ENCODE measurements around the gene IL27RA.

GRCh38 chr19:13995878-13996765 lies 35.4 kb upstream of the IL27RA start:
- no peak for TF ChIP-seq TAF1 (IDR thresholded peaks at IDR 0.05; ENCODE audit: borderline replicate concordance, insufficient read depth, low read length)
- TF ChIP-seq POLR2AphosphoS5 (IDR thresholded peaks at IDR 0.05; ENCODE audit: low read depth, low read length) = no peak
- no peak for TF ChIP-seq REST (IDR thresholded peaks at IDR 0.05; ENCODE audit: insufficient read depth in 1 of 2, low read depth in 2 of 2, low read length in 2 of 2)

Data from PFSK-1 (cell line).